NCI-H1105 (cell line): ENCODE results near the gene WFS1.

Experiments used
- DNase-seq: peaks from one replicate; lab custom pipeline; 2025; lab: John Stamatoyannopoulos, UW

Gene WFS1

GRCh38 chr4:6279582-6280289 is 10.1 kb downstream of the WFS1 start:
- no peak for DNase-seq

DNA sequence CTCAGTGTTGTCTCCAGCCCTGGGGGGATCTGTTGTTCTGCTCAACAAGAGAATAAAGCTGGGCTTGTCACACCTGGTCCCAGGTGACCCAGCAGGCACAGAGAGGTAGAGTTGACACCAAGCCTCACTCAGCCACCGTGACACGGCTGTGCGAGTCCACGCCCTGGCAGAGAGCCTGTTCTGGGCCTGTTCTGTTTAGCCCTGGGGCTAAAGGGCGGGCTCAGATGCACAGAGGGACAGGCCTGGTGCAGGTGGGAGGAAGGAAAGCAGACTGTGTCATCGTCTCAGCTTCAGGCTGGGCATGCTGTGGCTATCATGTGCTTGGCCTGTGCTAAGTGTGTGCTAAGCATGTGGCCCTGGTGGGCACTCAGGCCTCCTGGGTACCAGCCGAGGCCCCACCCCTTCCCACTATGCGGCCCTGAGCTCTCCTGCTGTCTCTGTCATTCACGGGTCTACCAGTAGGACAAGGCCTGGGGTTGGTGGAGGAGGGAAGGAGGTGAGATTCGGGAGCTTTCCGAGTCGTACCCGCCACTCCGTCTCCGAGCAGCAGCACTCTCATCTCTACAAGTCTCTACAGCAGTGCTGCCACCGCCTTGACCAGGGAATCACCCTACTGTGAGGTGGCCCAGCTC is 10.8 kb downstream of the WFS1 start:
- no peak for DNase-seq

DNA sequence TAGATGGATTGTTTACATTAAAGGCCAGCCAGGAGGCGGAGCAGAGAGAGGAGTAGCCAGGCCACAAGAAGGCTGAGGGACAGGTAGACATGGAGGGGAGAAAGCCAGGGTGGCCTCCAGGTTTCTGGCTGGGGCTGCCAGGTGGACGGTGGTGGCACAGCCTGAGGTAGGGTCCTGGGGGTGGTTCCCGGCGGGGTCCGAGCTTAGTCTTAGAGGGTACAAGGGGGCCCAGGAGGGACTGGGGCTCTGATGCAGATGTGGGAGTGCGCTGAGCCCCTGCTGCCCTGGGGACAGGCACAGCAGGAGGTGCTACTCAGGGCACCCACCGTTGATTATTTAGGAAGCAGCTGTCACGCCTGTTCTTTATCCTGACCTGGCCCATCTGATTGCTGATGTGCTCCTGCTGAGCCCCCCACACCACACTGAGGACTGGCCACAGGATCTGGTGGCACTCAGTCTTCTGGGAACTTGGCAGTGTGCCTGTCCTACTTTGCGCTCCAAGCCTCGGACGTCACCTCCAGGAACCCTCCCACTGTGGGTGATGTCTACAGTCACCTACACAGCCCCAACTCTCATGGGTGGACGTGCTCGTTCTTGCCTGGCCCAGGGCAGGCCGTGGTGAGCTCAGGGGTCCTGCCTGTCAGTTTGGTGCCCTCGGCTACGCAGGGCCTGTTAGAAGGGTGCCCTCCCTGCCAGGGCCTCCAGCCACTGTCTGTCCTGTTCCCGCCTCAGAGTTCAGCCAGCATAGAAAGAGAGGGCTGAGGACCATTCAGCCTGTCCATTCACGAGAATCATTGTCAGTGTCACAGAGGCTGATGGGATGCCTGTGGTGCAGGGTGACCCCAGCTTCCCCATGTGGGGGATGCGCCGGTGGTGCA is 12.0 kb downstream of the WFS1 start:
- DNase-seq, result no peak

GRCh38 chr4:6282314-6282771 is 12.7 kb downstream of the WFS1 start:
- no peak for DNase-seq

DNA sequence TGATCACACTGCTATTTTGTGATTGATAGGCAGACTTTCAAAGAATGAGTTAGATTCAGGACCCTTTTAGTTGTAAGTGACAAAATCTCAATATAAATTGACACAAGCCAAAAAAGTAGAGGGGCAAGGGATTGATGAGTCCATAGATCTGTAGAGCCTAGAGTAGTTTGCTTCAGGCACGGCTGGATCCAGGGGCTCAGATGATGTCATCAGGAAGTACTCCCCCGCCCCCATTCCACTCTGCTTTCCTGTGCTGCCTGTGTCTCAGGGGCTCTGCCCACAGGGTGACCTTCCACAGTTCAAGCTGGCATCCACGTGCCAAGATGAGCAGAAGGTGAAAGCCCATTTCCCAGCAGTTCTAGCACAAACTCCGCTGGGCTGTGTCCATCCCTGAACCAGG is 13.6 kb downstream of the WFS1 start:
- DNase-seq, result no peak

GRCh38 chr4:6287017-6287788 is 17.6 kb downstream of the WFS1 start:
- no peak for DNase-seq

DNA sequence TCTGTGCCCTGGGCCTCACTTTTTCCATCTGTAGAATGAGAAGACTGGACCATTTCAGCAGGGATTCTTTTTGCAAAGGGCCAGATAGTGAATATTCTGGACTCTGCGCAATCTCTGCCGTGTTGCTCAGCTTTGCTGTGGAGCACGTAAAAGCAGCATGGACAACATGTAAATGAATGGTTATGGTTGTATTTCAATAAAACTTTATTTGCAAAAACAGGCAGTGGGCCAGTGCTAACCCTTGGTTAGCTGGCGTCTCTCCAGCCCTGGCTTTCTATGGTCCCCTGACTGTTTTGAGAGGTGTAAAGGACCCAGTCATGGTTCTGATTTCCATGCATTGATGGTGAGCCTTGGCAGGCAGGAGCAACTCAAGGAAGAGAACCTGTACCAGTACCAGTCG is 18.7 kb downstream of the WFS1 start:
- no peak for DNase-seq

DNA sequence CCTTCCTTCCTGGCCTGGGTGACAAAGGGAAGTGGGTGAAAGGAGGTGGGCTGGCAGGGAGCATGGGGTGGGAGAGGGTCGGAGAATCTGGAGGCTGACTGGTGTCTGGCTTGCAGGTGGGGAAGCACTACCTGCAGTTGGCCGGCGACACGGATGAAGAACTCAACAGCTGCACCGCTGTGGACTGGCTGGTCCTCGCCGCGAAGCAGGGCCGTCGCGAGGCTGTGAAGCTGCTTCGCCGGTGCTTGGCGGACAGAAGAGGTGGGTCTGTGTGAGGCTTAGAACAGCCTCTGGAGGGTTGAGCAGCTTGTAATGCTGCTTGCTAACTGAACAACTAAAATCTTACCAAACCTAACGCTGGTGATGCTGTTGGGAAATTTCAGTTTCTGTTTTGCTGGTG is 19.2 kb downstream of the WFS1 start:
- DNase-seq, result no peak

DNA sequence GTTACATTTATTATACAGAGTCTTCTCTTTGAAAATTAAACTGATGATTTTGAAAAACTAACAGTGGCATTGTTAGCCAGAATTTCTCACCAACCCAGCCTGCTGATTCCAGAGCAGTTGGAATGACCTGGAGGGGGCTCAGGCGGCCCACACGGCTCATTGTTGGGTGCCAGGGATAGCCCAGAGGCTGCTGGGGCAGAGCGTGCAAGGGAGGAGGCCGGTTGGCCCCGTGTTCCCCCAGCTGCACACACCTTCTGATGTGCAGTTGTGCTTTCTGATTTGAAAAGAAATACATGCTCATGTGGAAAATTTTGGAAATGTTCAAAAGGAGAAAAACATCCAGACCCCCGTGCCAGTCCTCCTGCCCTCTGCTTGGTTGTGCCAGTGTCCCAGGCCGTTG is 20.6 kb downstream of the WFS1 start:
- no peak for DNase-seq

DNA sequence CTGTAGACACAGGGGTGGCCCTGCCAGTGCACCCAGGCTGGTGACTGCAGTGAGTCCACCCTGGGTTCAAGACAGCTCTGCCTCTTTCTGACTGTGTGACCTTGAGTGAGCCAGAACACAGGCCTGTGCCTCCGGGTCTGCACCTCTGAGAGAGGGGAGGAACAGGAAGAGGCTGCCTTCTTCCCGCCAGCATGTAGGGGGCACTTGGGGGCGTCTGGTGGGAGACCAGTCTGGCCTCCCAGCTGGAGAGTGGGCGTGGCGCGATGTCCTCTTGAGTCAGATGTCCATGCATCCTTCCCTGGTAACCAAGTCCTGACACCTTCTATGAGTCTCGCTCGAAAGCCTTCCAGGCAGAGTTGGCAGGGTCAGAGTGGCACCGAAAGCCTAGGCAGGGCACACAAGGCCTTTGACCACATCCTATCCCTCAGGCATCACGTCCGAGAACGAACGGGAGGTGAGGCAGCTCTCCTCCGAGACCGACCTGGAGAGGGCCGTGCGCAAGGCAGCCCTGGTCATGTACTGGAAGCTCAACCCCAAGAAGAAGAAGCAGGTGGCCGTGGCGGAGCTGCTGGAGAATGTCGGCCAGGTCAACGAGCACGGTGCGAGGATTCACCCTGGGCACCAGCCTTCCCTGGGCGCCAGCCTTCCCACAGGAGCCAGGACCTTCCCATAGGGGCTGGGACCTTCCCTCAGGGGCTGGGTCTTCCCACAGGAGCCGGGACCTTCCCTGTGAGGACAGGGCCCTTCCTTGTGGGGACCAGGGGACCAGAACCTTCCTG is 21.3 kb downstream of the WFS1 start:
- no peak for DNase-seq

GRCh38 chr4:6291784-6292297 is 22.2 kb downstream of the WFS1 start:
- DNase-seq, result no peak

GRCh38 chr4:6292376-6293096 is 22.9 kb downstream of the WFS1 start:
- DNase-seq, result no peak

DNA sequence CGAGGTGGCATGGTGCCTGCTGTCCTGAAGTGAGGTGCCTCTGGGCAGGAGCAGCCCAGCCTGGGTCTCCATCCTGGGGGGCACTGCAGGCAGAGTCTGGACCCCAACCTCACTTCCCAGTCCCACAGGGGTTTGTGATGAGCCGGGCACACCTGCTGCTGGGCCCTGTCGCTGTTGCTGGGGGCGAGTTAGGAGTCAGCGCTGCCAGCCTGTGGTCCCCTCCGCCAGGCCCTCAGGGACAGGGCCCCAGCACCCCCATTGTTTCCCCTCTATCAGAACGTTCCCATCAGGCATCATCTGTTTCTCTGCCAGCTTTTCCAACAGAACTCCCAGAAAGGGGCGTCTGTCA is 23.4 kb downstream of the WFS1 start:
- no peak for DNase-seq

DNA sequence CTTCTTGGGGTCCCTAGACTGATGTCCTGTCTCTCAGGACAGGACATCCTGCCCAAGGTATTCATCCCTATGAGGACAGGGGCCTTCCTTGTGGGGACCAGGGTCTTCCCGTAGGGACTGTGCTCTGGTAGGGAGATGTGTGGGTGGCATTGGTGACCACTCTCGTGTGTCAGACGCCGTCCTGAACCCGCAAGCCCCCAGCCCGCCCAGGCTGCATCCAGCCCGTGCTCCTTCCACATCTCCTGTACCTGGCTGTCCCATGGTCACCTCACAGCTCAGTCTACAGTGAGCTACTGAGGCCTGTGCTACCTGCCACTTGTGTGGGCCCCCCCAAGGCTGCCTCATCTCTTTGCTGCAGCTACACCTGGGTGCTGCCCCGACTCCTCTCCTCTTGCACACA is 24.0 kb downstream of the WFS1 start:
- DNase-seq, result no peak

GRCh38 chr4:6294705-6295421 is 25.2 kb downstream of the WFS1 start:
- DNase-seq, result no peak

DNA sequence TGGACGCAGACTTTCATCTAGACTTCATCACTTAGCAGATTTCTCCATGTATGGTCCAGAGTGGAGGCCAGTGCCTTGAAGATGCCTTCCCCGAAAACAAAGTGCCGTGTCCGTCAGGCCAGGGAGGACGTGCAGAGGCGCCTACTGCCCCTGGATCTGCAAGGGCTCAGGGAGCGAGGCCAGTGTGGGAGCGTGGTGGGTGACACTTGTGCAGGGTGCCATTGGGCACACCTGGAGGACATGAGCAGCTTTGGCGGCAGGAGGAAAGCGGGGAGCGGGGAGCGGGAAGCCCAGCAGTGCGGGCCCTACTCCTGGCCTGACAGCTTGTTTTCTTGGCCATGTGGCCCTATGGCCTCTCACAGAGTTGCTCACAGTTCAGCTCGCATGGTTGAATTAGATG is 25.8 kb downstream of the WFS1 start:
- no peak for DNase-seq

- DNase-seq, result no peak
Observed at GRCh38 chr4:6296026-6296425, 26.4 kb downstream of the WFS1 start.

DNA sequence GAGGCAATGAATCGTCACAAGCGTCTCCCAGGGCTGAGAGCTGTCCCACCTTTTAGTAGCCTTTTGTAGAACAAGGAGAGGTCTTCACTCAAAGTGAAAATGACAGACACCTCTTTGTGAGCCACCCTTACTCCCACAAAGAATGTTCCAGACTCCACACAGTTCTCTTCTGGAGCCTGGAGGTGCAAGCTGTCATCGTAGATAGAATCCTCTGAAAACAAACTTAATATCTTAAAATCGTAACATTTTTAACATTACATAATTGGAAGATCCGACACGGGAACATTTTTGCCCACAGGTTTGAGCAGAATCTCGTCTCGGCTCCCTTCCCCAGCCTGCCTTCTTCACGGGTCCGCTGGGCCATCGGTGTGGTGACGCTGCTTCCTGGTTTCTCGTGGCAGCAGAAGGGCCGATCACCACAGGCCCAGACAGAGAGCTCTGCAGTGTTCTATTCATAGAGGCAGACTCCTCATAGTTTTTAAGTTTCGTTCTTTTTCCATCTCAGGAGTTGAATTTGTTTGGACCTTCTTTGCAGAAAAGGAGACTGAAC is 27.7 kb downstream of the WFS1 start:
- no peak for DNase-seq

DNA sequence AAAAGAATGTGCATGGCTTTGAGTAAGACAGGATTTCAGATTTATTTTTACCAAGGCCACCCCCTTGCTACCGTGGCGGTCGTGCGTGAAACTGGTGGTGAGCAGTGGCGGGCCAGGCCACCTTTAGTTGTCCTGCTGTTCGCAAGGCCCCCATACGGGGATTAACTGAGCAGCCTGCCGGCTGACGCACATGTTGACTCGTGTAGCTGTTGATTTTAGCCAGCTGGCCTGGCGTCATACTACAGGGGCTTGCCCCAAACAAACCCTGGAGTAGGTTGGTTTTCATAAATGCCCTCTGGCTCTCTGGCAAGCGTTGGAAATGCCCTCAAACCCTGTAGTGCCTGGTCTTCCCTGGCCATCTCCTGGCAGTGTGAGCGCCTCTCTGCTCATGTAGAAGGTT is 28.4 kb downstream of the WFS1 start:
- no peak for DNase-seq

- DNase-seq, result no peak
Observed at GRCh38 chr4:6298852-6299251, 29.2 kb downstream of the WFS1 start.
